ELR (cell line): ENCODE data around the gene TRIM37.

Experiments used
- DNase-seq: peaks from one replicate; pipeline ENCODE4 v3.0.0-alpha.2; 2015; ENCODE audit warnings: low read depth

The TRIM37 gene

GRCh38 chr17:58936295-58936694 is 170.4 kb downstream of the TRIM37 start:
- DNase-seq = no peak

- DNase-seq = no peak
These were observed 173.7 kb downstream of the TRIM37 start for GRCh38 chr17:58932956-58933355.
